H1 (cell line): ENCODE data around the gene FRMD5.

ENCODE experiments used
- HDAC2 ChIP-seq, 2 experiments: fragments of 300-600 bp in 1 of 2; sonication (generic) in 1 of 2; IDR thresholded peaks; 2 replicates each; pipeline ENCODE4 v1.6.1; 2011 to 2012; ENCODE audit warnings: low read depth in 2 of 2, low read length in 2 of 2, mild to moderate bottlenecking in 2 of 2, moderate library complexity in 2 of 2, borderline replicate concordance in 1 of 2, inconsistent platforms in 1 of 2
- POLR2A ChIP-seq, 2 experiments: IDR thresholded peaks; 1 replicate in 1 of 2; 2 replicates in 1 of 2; pipeline ENCODE4 v1.6.1; 2011; ENCODE audit warnings: low read depth in 2 of 2, low read length in 2 of 2, mild to moderate bottlenecking in 2 of 2; ENCODE audit errors: control extremely low read depth in 1 of 2

DNA sequence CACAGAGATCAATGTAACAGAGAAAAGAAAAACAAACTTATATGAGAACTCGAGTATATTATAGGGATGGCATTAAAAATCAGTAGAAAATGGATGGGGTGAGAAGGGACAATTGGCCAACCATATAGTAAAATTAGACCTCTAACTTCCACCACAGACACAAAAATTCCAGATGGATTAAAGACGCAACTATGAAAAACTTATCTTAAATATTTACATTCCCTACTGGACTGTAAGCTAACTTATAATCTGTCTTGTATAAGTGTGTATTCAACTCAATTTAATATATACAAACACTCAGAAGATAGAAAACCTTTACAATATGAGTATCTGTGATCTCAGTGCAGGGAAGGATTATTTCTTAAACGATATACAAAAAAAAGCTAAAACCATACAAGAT lies 373.6 kb downstream of the FRMD5 start:
- TF ChIP-seq HDAC2 (IDR thresholded peaks at IDR 0.05; ENCODE audit: borderline replicate concordance in 1 of 2, low read depth in 2 of 2, low read length in 2 of 2) (no peak), POLR2A (IDR thresholded peaks at IDR 0.05; ENCODE audit: control extremely low read depth in 1 of 2, low read depth in 2 of 2, low read length in 2 of 2) (no peak)
